ENCODE measurements around the gene FCER1G.

Gene FCER1G

GRCh38 chr1:161218301-161219077 is 3.4 kb downstream of the FCER1G start:
- H3K4me1 ChIP-seq (ENCODE audit: insufficient read depth, low read length, severe bottlenecking): peaks cover 20% of the 10 kb centered on the region
- TF ChIP-seq CTCF (IDR thresholded peaks at IDR 0.05; ENCODE audit: low read length): no peak
- no peak for TF ChIP-seq EZH2 (IDR thresholded peaks at IDR 0.05; ENCODE audit: borderline replicate concordance, low read length)
- H3K36me3 ChIP-seq (ENCODE audit: insufficient read depth, low read length): peaks cover 17% of the 10 kb centered on the region
- no peaks in the 10 kb centered on the region for H3K9me3 ChIP-seq (ENCODE audit: low read length)
- no peak overlapping the region for H3K27ac ChIP-seq (ENCODE audit: low read depth, low read length, poor library complexity, severe bottlenecking)
- no peaks in the 10 kb centered on the region for H4K20me1 ChIP-seq (ENCODE audit: insufficient read depth, low read length)
- no peak overlapping the region; the same call in 1 of the 2 replicates for H3K4me2 ChIP-seq (ENCODE audit: low read length)
- no peaks in the 10 kb centered on the region for H3F3A ChIP-seq (ENCODE audit: insufficient read depth, low read length)
- no peak overlapping the region for H3K4me3 ChIP-seq (ENCODE audit: low read depth, low read length, poor library complexity, severe bottlenecking)
- H3K27me3 ChIP-seq (ENCODE audit: insufficient read depth, low read length): no peaks in the 10 kb centered on the region
- no peaks in the 10 kb centered on the region for H3K9me2 ChIP-seq (ENCODE audit: low read depth, low read length)
- no peaks in the 10 kb centered on the region for H3K79me2 ChIP-seq (ENCODE audit: insufficient read depth, low read length)
- H3K9ac ChIP-seq (ENCODE audit: low read length): no peak overlapping the region
- H2AFZ ChIP-seq (ENCODE audit: low read length): no peak overlapping the region

- Histone ChIP-seq H4K20me1 (ENCODE audit: insufficient read depth, low read length) (no peaks in the 10 kb centered on the region), H3K4me2 (ENCODE audit: low read length) (no peak overlapping the region), H3K4me3 (ENCODE audit: low read depth, low read length, poor library complexity, severe bottlenecking) (no peak overlapping the region), H3K27me3 (ENCODE audit: insufficient read depth, low read length) (no peaks in the 10 kb centered on the region), H3K9me2 (ENCODE audit: low read depth, low read length) (no peaks in the 10 kb centered on the region), H3K9ac (ENCODE audit: low read length) (no peak overlapping the region), H3K36me3 (ENCODE audit: insufficient read depth, low read length) (peaks cover 9% of the 10 kb centered on the region), H3K4me1 (ENCODE audit: insufficient read depth, low read length, severe bottlenecking) (peaks cover 20% of the 10 kb centered on the region), H3K9me3 (ENCODE audit: low read length) (no peaks in the 10 kb centered on the region), H3K27ac (ENCODE audit: low read depth, low read length, poor library complexity, severe bottlenecking) (no peak overlapping the region), H2AFZ (ENCODE audit: low read length) (no peak overlapping the region), H3F3A (ENCODE audit: insufficient read depth, low read length) (no peaks in the 10 kb centered on the region), H3K79me2 (ENCODE audit: insufficient read depth, low read length) (no peaks in the 10 kb centered on the region)
- TF ChIP-seq CTCF (IDR thresholded peaks at IDR 0.05; ENCODE audit: low read length) (no peak), EZH2 (IDR thresholded peaks at IDR 0.05; ENCODE audit: borderline replicate concordance, low read length) (no peak)
Observed at GRCh38 chr1:161219078-161219892, 4.2 kb downstream of the FCER1G start.

- Histone ChIP-seq H3K4me3 (ENCODE audit: low read depth, low read length, poor library complexity, severe bottlenecking) (no peak overlapping the region), H2AFZ (ENCODE audit: low read length) (no peak overlapping the region), H3K4me1 (ENCODE audit: insufficient read depth, low read length, severe bottlenecking) (peaks cover 22% of the 10 kb centered on the region), H3K4me2 (ENCODE audit: low read length) (no peak overlapping the region), H4K20me1 (ENCODE audit: insufficient read depth, low read length) (no peaks in the 10 kb centered on the region), H3K36me3 (ENCODE audit: insufficient read depth, low read length) (peaks cover 3% of the 10 kb centered on the region; the same call in 1 of the 2 replicates), H3F3A (ENCODE audit: insufficient read depth, low read length) (no peaks in the 10 kb centered on the region), H3K79me2 (ENCODE audit: insufficient read depth, low read length) (no peaks in the 10 kb centered on the region), H3K9me3 (ENCODE audit: low read length) (no peaks in the 10 kb centered on the region), H3K9me2 (ENCODE audit: low read depth, low read length) (no peaks in the 10 kb centered on the region), H3K27me3 (ENCODE audit: insufficient read depth, low read length) (no peaks in the 10 kb centered on the region), H3K27ac (ENCODE audit: low read depth, low read length, poor library complexity, severe bottlenecking) (no peak overlapping the region), H3K9ac (ENCODE audit: low read length) (no peak overlapping the region)
- TF ChIP-seq CTCF (IDR thresholded peaks at IDR 0.05; ENCODE audit: low read length): no peak
- no peak for TF ChIP-seq EZH2 (IDR thresholded peaks at IDR 0.05; ENCODE audit: borderline replicate concordance, low read length)
Observed at GRCh38 chr1:161220002-161220401, 4.9 kb downstream of the FCER1G start.
